Measurements from ENCODE around the gene PRRG1.
"Not testable (repeated sequence)": the region's sequence is repeated elsewhere in the genome, so short reads cannot be mapped to it uniquely, and the experiment has no call there.

- TF ChIP-seq, protein P1, sequence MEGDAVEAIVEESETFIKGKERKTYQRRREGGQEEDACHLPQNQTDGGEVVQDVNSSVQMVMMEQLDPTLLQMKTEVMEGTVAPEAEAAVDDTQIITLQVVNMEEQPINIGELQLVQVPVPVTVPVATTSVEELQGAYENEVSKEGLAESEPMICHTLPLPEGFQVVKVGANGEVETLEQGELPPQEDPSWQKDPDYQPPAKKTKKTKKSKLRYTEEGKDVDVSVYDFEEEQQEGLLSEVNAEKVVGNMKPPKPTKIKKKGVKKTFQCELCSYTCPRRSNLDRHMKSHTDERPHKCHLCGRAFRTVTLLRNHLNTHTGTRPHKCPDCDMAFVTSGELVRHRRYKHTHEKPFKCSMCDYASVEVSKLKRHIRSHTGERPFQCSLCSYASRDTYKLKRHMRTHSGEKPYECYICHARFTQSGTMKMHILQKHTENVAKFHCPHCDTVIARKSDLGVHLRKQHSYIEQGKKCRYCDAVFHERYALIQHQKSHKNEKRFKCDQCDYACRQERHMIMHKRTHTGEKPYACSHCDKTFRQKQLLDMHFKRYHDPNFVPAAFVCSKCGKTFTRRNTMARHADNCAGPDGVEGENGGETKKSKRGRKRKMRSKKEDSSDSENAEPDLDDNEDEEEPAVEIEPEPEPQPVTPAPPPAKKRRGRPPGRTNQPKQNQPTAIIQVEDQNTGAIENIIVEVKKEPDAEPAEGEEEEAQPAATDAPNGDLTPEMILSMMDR (IDR thresholded peaks at IDR 0.05; ENCODE audit: insufficient read depth, low read length, poor library complexity, severe bottlenecking): not testable (repeated sequence)
- not testable (repeated sequence) for TF ChIP-seq EZH2phosphoT487 (conservative IDR thresholded peaks at IDR 0.05; ENCODE audit: low read length)
Measured at GRCh38 chrX:37498323-37498722, 149.2 kb downstream of the PRRG1 start.
